ENCODE results near the gene F7.

Gene F7

DNA sequence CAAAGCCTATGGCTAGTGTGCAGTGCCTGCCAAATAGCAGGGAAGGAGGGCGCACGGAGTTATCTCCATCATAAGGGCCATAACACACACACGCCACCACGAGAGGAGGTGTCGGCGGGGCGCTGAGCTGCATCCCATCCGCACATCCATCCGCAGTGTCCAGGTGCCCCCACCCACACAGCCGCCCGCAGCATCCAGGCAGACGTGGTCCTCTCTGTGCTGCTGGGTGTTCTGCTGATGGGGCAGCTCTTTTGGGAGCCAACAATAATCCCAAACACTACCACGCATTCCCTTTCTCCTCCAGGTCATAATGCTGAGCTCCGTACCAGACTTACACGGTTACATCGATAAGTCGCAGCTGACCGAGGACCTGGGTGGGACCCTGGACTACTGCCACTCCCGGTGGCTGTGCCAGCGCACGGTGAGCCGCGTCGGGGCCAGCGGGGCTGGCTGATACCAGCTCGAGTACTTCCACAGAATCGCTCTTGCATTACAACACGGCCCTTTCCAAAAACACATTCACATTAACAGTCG lies 41.5 kb upstream of the F7 start:
- TF ChIP-seq ZBTB7A (IDR thresholded peaks at IDR 0.05; ENCODE audit: low read depth) (no peak), TEAD4 (IDR thresholded peaks at IDR 0.05) (no peak), TCF12 (IDR thresholded peaks at IDR 0.05; ENCODE audit: low read depth) (no peak), NFIC (IDR thresholded peaks at IDR 0.05) (no peak), EGR1 (IDR thresholded peaks at IDR 0.05) (no peak), TAF1 (IDR thresholded peaks at IDR 0.05; ENCODE audit: low read depth) (no peak), FOXM1 (IDR thresholded peaks at IDR 0.05; ENCODE audit: borderline replicate concordance, low read depth) (no peak), CEBPB (IDR thresholded peaks at IDR 0.05) (no peak), EP300 (IDR thresholded peaks at IDR 0.05; ENCODE audit: borderline replicate concordance) (no peak), CREB1 (IDR thresholded peaks at IDR 0.05; ENCODE audit: low read depth) (no peak), RAD21 (IDR thresholded peaks at IDR 0.05; ENCODE audit: low read depth) (no peak), YY1 (IDR thresholded peaks at IDR 0.05; ENCODE audit: low read depth) (no peak)
- TF ChIP-seq, protein P1, sequence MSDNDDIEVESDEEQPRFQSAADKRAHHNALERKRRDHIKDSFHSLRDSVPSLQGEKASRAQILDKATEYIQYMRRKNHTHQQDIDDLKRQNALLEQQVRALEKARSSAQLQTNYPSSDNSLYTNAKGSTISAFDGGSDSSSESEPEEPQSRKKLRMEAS (IDR thresholded peaks at IDR 0.05) = no peak
- TF ChIP-seq, protein P2, sequence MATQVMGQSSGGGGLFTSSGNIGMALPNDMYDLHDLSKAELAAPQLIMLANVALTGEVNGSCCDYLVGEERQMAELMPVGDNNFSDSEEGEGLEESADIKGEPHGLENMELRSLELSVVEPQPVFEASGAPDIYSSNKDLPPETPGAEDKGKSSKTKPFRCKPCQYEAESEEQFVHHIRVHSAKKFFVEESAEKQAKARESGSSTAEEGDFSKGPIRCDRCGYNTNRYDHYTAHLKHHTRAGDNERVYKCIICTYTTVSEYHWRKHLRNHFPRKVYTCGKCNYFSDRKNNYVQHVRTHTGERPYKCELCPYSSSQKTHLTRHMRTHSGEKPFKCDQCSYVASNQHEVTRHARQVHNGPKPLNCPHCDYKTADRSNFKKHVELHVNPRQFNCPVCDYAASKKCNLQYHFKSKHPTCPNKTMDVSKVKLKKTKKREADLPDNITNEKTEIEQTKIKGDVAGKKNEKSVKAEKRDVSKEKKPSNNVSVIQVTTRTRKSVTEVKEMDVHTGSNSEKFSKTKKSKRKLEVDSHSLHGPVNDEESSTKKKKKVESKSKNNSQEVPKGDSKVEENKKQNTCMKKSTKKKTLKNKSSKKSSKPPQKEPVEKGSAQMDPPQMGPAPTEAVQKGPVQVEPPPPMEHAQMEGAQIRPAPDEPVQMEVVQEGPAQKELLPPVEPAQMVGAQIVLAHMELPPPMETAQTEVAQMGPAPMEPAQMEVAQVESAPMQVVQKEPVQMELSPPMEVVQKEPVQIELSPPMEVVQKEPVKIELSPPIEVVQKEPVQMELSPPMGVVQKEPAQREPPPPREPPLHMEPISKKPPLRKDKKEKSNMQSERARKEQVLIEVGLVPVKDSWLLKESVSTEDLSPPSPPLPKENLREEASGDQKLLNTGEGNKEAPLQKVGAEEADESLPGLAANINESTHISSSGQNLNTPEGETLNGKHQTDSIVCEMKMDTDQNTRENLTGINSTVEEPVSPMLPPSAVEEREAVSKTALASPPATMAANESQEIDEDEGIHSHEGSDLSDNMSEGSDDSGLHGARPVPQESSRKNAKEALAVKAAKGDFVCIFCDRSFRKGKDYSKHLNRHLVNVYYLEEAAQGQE (IDR thresholded peaks at IDR 0.05; ENCODE audit: low read depth) = no peak
- TF ChIP-seq, protein P3, sequence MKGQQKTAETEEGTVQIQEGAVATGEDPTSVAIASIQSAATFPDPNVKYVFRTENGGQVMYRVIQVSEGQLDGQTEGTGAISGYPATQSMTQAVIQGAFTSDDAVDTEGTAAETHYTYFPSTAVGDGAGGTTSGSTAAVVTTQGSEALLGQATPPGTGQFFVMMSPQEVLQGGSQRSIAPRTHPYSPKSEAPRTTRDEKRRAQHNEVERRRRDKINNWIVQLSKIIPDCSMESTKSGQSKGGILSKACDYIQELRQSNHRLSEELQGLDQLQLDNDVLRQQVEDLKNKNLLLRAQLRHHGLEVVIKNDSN (IDR thresholded peaks at IDR 0.05) = no peak

DNA sequence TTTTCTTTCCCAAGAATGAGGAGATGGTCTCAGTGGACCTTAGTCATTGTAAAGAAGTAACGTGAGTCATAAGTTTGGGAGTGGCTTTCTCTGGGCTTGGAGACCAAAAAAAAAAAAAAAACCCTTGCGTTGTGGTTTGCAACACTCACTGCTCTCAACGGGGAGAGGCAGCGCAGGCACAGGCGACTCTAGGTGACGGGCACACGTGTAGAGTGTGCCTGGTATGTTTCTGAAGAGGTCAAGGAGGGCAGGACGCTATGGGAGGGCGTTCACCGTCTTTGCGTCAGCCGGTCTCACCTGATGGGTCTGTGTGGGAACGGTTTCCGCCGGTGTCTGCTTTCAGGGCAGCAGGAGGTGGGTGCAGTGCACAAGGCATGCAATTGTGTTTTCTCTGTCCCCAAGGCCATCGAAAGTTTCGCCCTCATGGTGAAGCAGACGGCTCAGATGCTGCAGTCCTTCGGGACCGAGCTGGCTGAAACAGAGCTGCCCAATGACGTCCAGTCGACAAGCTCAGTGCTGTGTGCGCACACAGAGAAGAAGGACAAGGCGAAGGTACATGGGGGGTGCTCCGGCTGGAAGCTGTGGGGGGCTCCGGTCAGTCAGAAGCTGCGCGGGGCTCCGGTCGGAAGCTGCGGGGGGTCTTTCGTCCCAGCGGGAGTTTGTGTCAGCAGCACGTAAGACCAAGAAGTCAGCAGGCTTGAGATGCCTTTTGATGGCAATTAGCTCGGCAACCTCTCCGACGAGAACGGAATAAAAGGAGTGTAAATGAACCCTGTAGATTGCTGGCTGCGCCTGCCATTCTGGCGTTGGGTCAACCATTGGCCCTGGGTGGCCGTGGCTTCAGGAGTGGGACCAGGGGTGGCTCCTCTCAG lies 40.8 kb upstream of the F7 start:
- TF ChIP-seq FOXM1 (IDR thresholded peaks at IDR 0.05; ENCODE audit: borderline replicate concordance, low read depth) = no peak
- TF ChIP-seq TEAD4 (IDR thresholded peaks at IDR 0.05) = peak; percentile 56
- TF ChIP-seq NFIC (IDR thresholded peaks at IDR 0.05) = no peak
- TF ChIP-seq TAF1 (IDR thresholded peaks at IDR 0.05; ENCODE audit: low read depth) = no peak
- TF ChIP-seq EP300 (IDR thresholded peaks at IDR 0.05; ENCODE audit: borderline replicate concordance) = peak; percentile 66; the same call in 1 of the 2 replicates
- TF ChIP-seq ZBTB7A (IDR thresholded peaks at IDR 0.05; ENCODE audit: low read depth) = 0 out of 2 replicates have a peak, but pooled peaks have one; percentile 24
- TF ChIP-seq YY1 (IDR thresholded peaks at IDR 0.05; ENCODE audit: low read depth) = no peak
- TF ChIP-seq, protein P2 (IDR thresholded peaks at IDR 0.05; ENCODE audit: low read depth) = no peak
- peak; percentile 81 for TF ChIP-seq TCF12 (IDR thresholded peaks at IDR 0.05; ENCODE audit: low read depth)
- TF ChIP-seq CREB1 (IDR thresholded peaks at IDR 0.05; ENCODE audit: low read depth) = no peak
- TF ChIP-seq, protein P3 (IDR thresholded peaks at IDR 0.05) = peak; percentile 54; the same call in 1 of the 2 replicates
- TF ChIP-seq CEBPB (IDR thresholded peaks at IDR 0.05) = 0 out of 2 replicates have a peak, but pooled peaks have one; percentile 36
- TF ChIP-seq EGR1 (IDR thresholded peaks at IDR 0.05) = no peak
- TF ChIP-seq, protein P1 (IDR thresholded peaks at IDR 0.05) = peak; percentile 88
- TF ChIP-seq RAD21 (IDR thresholded peaks at IDR 0.05; ENCODE audit: low read depth) = no peak; the same call in 1 of the 2 replicates

DNA sequence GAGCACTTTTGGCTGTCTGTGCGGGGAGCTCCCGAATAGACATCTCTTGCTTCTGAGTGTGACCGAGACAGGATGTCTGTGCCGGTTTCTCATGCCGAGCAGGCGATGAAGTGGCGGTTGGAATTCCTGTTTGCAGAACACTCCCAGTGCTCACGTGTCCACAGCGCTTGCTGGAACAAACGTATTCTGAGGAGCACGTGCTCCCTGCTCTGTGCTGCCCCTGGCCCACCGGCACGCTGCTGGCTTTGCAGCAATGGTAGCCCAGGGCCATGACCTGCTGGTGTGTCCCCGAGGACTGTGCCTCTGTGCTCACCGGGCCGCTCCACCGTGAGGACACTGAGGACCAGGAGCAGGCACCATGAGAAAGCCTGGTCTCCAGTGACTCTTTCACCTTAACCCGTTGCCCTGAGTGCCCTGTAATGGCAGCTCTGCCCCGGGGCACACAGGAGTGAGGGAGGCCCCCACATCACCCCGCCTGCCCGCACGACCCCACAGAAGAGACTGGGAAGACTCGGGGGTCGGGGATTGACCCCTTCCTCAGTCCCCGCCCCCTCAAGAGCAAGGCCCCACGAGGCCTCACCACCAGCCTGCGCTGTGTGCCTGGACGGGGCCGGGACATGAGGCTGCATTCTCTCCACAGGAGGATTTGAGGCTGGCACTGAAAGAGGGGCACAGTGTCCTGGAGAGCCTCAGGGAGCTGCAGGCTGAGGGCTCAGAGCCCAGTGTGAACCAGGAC lies 40.0 kb upstream of the F7 start:
- TF ChIP-seq YY1 (IDR thresholded peaks at IDR 0.05; ENCODE audit: low read depth) (no peak), RAD21 (IDR thresholded peaks at IDR 0.05; ENCODE audit: low read depth) (no peak), TCF12 (IDR thresholded peaks at IDR 0.05; ENCODE audit: low read depth) (no peak), FOXM1 (IDR thresholded peaks at IDR 0.05; ENCODE audit: borderline replicate concordance, low read depth) (no peak)

DNA sequence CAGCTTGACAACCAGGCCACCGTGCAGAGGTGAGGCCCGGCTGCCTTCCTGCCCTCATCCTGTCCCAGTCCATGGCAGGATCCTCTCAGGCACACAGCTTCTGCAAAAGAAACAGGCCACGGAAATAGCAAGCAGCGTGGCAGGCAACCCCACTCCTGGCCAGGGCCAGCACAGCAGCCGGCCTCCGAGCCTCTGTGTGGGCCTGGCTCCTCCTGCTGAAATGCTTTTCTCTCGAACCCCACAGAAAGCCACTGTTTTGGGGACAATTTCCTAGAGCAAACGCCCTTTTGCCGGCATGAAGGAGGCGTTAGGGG lies 39.5 kb upstream of the F7 start:
- TF ChIP-seq ZBTB7A (IDR thresholded peaks at IDR 0.05; ENCODE audit: low read depth) (no peak), TCF12 (IDR thresholded peaks at IDR 0.05; ENCODE audit: low read depth) (no peak), CREB1 (IDR thresholded peaks at IDR 0.05; ENCODE audit: low read depth) (no peak)
- TF ChIP-seq, protein P1 (IDR thresholded peaks at IDR 0.05) = no peak
- TF ChIP-seq, protein P2 (IDR thresholded peaks at IDR 0.05; ENCODE audit: low read depth) = no peak

Data from Ishikawa (cell line).